Karpas-422 (cell line): Measurements from ENCODE around the gene TRIP13. TPM values are rescaled to one million over a fixed set of nuclear protein-coding genes. Genes with fewer than 3 reads are reported as not detected.

Experiments
- DNase-seq: peaks from one replicate; pipeline ENCODE4 v3.0.0-alpha.2; 2015
- H2AFZ ChIP-seq: fragments of 200-600 bp; sonication (generic); 2 replicates; pipeline ENCODE4 v1.6.1; 2014; ENCODE audit warnings: antibody characterized with exemption, low read length, mixed read lengths
- H3K27ac ChIP-seq: fragments of 200-600 bp; sonication (generic); 2 replicates; pipeline ENCODE4 v1.5.1; 2014; ENCODE audit warnings: mild to moderate bottlenecking, low read length, moderate library complexity
- H3K27me3 ChIP-seq: fragments of 200-600 bp; sonication (generic); 2 replicates; pipeline ENCODE4 v1.6.1; 2014; ENCODE audit warnings: low read length, mixed read lengths
- H3K36me3 ChIP-seq: fragments of 200-600 bp; sonication (generic); 2 replicates; pipeline ENCODE4 v1.6.1; 2014; ENCODE audit warnings: low read length, mixed read lengths; ENCODE audit not compliant: insufficient read depth
- H3K4me1 ChIP-seq: fragments of 200-600 bp; sonication (generic); 2 replicates; pipeline ENCODE4 v1.6.1; 2014; ENCODE audit warnings: mild to moderate bottlenecking, low read length, mixed read lengths
- H3K4me2 ChIP-seq: fragments of 200-600 bp; sonication (generic); 2 replicates; pipeline ENCODE4 v1.6.1; 2014; ENCODE audit warnings: low read length, low read depth, mild to moderate bottlenecking; ENCODE audit not compliant: poor library complexity, severe bottlenecking
- H3K4me3 ChIP-seq: fragments of 200-600 bp; sonication (generic); 2 replicates; pipeline ENCODE4 v1.5.1; 2014; ENCODE audit warnings: mild to moderate bottlenecking, antibody characterized with exemption, low read length, mixed read lengths
- H3K79me2 ChIP-seq: fragments of 200-600 bp; sonication (generic); 2 replicates; pipeline ENCODE4 v1.6.1; 2014; ENCODE audit warnings: mild to moderate bottlenecking, low read length, mixed read lengths
- H3K9ac ChIP-seq: fragments of 200-600 bp; sonication (generic); 2 replicates; pipeline ENCODE4 v1.6.0; 2014; ENCODE audit warnings: low read length
- H3K9me2 ChIP-seq: fragments of 200-600 bp; sonication (generic), shearing (Covaris generic); replicated peaks from 2 replicates; pipeline ENCODE4 v1.6.0; 2014; ENCODE audit warnings: mild to moderate bottlenecking, low read length, moderate library complexity; ENCODE audit not compliant: insufficient read depth
- H3K9me3 ChIP-seq: fragments of 300-700, 200-600 bp; sonication (generic); 2 replicates; pipeline ENCODE4 v1.6.1; 2014; ENCODE audit warnings: low read length, mixed read lengths
- H4K20me1 ChIP-seq: fragments of 200-600 bp; sonication (generic); 2 replicates; pipeline ENCODE4 v1.6.1; 2014; ENCODE audit warnings: mild to moderate bottlenecking, antibody characterized with exemption, low read length, low read depth; ENCODE audit not compliant: insufficient read depth
- total RNA-seq: library from RNA; depleted of rRNA; stranded (reverse); fragments of >200 nt; shearing (Covaris generic); gene quantifications from 2 replicates; pipeline ENCODE4 v1.2.3, GENCODE V29; 2014; ENCODE audit warnings: low replicate concordance

The TRIP13 gene
- total RNA-seq, 1 experiment from 2014 or later, result 16.3 TPM

- Histone ChIP-seq H3K4me2 (no peak overlapping the region), H3K4me3 (no peak overlapping the region)
Measured at GRCh38 chr5:865168-865521, 27.5 kb upstream of the TRIP13 start.

GRCh38 chr5:865771-866170 lies 26.9 kb upstream of the TRIP13 start:
- Histone ChIP-seq H3K4me1 (no peaks in the 10 kb centered on the region), H3K9me2 (no peaks in the 10 kb centered on the region), H3K9me3 (no peaks in the 10 kb centered on the region), H3K79me2 (no peaks in the 10 kb centered on the region), H3K36me3 (peaks cover 18% of the 10 kb centered on the region), H3K27me3 (no peaks in the 10 kb centered on the region), H3K4me3 (no peak overlapping the region), H2AFZ (no peak overlapping the region), H3K4me2 (no peak overlapping the region), H4K20me1 (no peaks in the 10 kb centered on the region), H3K9ac (no peak overlapping the region), H3K27ac (no peak overlapping the region)
- DNase-seq, result no peak

More at GRCh38 chr5:865168-865521, 27.5 kb upstream of the TRIP13 start:
- Histone ChIP-seq H2AFZ (no peak overlapping the region), H3K9me2 (no peaks in the 10 kb centered on the region), H3K9me3 (no peaks in the 10 kb centered on the region), H3K27me3 (no peaks in the 10 kb centered on the region), H3K36me3 (peaks cover 16% of the 10 kb centered on the region; the same call in 1 of the 2 replicates), H4K20me1 (no peaks in the 10 kb centered on the region), H3K27ac (no peak overlapping the region), H3K79me2 (no peaks in the 10 kb centered on the region), H3K9ac (no peak overlapping the region), H3K4me1 (no peaks in the 10 kb centered on the region)
- no peak for DNase-seq

DNA sequence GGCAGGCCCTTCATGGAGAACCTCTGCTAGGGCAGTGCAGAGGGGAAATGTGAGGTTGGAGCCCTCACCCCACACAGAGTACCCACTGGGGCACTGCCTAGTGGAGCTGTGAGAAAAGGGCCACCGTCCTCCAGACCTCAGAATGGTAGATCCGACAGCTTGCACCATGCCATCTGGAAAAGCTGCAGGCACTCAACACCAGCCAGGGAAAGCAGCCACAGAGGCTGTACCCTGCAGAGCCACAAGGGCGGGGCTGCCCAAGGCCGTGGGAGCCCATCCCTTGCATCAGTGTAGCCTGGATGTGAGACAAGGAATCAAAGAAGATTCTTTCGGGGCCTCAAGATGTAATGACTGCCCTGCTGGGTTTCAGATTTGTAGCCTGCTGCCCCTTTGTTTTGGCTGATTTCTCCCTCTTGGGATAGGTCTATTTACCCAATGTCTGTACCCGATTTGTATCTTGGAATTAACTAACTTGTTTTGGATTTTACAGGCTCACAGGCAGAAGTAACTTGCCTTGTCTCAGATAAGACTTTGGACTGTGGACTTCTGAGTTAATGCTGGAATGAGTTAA lies 25.3 kb upstream of the TRIP13 start:
- no peaks in the 10 kb centered on the region for H3K4me1 ChIP-seq
- no peak overlapping the region for H3K4me2 ChIP-seq
- H4K20me1 ChIP-seq, result 0 out of 2 replicates have a peak, but pooled peaks cover 4% of the 10 kb centered on the region
- H3K4me3 ChIP-seq, result no peak overlapping the region
- H3K36me3 ChIP-seq, result peaks cover 18% of the 10 kb centered on the region
- H3K27me3 ChIP-seq, result no peaks in the 10 kb centered on the region
- no peak overlapping the region for H3K27ac ChIP-seq
- no peaks in the 10 kb centered on the region for H3K9me3 ChIP-seq
- H3K9me2 ChIP-seq, result no peaks in the 10 kb centered on the region
- no peak overlapping the region for H2AFZ ChIP-seq
- no peak overlapping the region for H3K9ac ChIP-seq
- H3K79me2 ChIP-seq, result no peaks in the 10 kb centered on the region
- DNase-seq, result no peak

DNA sequence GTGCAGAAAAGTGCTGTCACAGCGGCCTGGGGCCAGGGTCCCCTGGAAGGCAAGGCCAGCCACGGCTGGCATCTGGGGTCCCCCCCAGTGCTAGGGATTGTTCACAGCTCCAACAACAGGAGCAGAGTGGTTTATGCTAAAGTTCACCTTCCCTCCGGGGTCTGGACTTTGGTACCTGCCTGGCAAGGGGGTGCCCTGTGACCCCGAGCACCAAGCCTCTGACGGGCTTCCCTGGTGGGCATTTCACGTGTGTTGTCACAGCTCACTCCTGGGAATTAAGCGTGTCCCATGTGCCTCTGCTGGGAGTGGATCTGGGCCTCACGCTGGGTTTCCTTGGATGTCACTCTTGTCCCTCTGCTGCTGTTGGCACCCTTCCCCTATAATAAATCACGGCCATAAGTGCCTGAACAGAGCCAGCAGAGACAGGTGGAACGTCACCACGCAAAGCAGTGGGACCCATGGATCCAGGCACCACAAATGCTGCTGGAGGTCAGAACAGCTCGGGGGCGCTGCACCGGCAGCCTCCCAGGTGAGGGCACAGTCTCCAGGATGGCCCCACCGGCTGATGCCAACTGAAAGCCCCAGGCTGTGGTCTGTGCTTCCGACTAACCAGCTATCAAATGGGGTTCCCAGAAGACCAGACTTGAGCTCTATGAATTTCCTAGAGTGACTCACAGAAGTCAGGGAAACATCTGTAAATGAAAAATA lies 24.1 kb upstream of the TRIP13 start:
- H3K4me2 ChIP-seq, result no peak overlapping the region
- H3K27me3 ChIP-seq, result no peaks in the 10 kb centered on the region
- H4K20me1 ChIP-seq, result 0 out of 2 replicates have a peak, but pooled peaks cover 4% of the 10 kb centered on the region
- no peaks in the 10 kb centered on the region for H3K9me3 ChIP-seq
- peaks cover 20% of the 10 kb centered on the region for H3K36me3 ChIP-seq
- H3K4me1 ChIP-seq, result no peaks in the 10 kb centered on the region
- H3K9ac ChIP-seq, result no peak overlapping the region
- no peak overlapping the region for H3K4me3 ChIP-seq
- H3K27ac ChIP-seq, result no peak overlapping the region
- DNase-seq, result no peak
- H2AFZ ChIP-seq, result no peak overlapping the region
- no peaks in the 10 kb centered on the region for H3K9me2 ChIP-seq
- H3K79me2 ChIP-seq, result no peaks in the 10 kb centered on the region

- Histone ChIP-seq H3K4me3 (no peak overlapping the region), H3K9ac (no peak overlapping the region), H3K27me3 (no peaks in the 10 kb centered on the region), H2AFZ (no peak overlapping the region), H3K4me1 (no peaks in the 10 kb centered on the region), H3K9me3 (no peaks in the 10 kb centered on the region), H3K27ac (no peak overlapping the region), H3K9me2 (no peaks in the 10 kb centered on the region), H4K20me1 (0 out of 2 replicates have a peak, but pooled peaks cover 4% of the 10 kb centered on the region), H3K4me2 (no peak overlapping the region), H3K36me3 (peaks cover 30% of the 10 kb centered on the region), H3K79me2 (no peaks in the 10 kb centered on the region)
- no peak for DNase-seq
Measured at GRCh38 chr5:870956-871355, 21.7 kb upstream of the TRIP13 start.

DNA sequence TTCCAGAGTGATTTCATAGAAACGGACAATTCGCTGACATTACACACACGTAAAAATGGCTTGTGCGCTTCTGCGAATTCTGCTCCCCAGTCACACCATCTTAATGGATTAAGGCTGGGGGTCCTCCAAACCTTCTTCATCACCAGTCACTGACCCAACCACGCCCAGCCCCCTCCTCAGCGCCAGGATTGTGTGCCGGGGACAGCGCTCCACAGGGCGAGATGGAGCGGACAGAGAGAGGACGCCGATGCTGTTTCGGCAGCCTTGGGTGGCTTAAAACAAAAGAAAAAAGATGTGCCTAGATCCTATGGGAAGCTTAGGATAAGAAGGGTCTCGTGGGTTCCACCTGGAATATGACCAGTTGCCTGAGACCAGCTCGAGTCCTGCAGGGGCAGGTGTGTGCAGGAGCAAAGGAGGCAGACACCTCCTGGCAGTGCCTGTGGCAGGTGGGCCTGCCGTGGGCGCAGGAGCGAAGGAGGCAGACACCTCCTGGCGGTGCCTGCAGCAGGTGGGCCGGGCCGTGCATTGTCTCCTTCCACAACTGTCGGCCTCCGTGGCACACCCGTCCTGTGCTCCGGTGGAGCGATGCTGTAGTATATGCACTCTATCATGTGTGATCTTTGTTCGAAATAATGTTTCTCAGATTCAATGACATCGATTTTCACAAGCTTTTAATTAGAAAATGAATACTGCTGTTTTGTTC lies 20.9 kb upstream of the TRIP13 start:
- Histone ChIP-seq H3K4me3 (no peak overlapping the region), H2AFZ (no peak overlapping the region), H3K9ac (no peak overlapping the region), H3K4me1 (no peaks in the 10 kb centered on the region), H3K36me3 (peaks cover 30% of the 10 kb centered on the region), H4K20me1 (0 out of 2 replicates have a peak, but pooled peaks cover 4% of the 10 kb centered on the region), H3K27ac (no peak overlapping the region), H3K9me2 (no peaks in the 10 kb centered on the region), H3K27me3 (no peaks in the 10 kb centered on the region), H3K4me2 (no peak overlapping the region), H3K9me3 (no peaks in the 10 kb centered on the region), H3K79me2 (no peaks in the 10 kb centered on the region)
- DNase-seq, result no peak

GRCh38 chr5:872301-872700 lies 20.4 kb upstream of the TRIP13 start:
- Histone ChIP-seq H3K9me3 (no peaks in the 10 kb centered on the region), H3K4me2 (no peak overlapping the region), H3K4me3 (no peak overlapping the region), H2AFZ (no peak overlapping the region), H3K36me3 (peaks cover 30% of the 10 kb centered on the region), H3K9me2 (no peaks in the 10 kb centered on the region), H3K27me3 (no peaks in the 10 kb centered on the region), H3K79me2 (no peaks in the 10 kb centered on the region), H3K4me1 (no peaks in the 10 kb centered on the region), H4K20me1 (0 out of 2 replicates have a peak, but pooled peaks cover 4% of the 10 kb centered on the region), H3K27ac (no peak overlapping the region), H3K9ac (no peak overlapping the region)
- no peak for DNase-seq

GRCh38 chr5:873328-873727 lies 19.4 kb upstream of the TRIP13 start:
- Histone ChIP-seq H3K9me2 (no peaks in the 10 kb centered on the region), H3K36me3 (peaks cover 30% of the 10 kb centered on the region), H3K9me3 (no peaks in the 10 kb centered on the region), H4K20me1 (0 out of 2 replicates have a peak, but pooled peaks cover 4% of the 10 kb centered on the region), H3K27me3 (no peaks in the 10 kb centered on the region), H3K4me3 (no peak overlapping the region), H2AFZ (no peak overlapping the region), H3K4me2 (no peak overlapping the region), H3K79me2 (no peaks in the 10 kb centered on the region), H3K27ac (no peak overlapping the region), H3K4me1 (no peaks in the 10 kb centered on the region), H3K9ac (no peak overlapping the region)
- no peak for DNase-seq
